SK-N-SH (cell line): ENCODE data around the gene OTUD5. TPM values are rescaled to one million over a fixed set of nuclear protein-coding genes. Genes with fewer than 3 reads are reported as not detected.

Experiments used
- CTCF ChIA-PET: fragments of 300-600, 350-600 bp; formaldehyde crosslinking; extraction: SDS; loops from one replicate; lab custom pipeline; 2021; lab: Yijun Ruan, JAX
- POLR2A ChIA-PET: fragments of 350-600 bp; sonication (Branson Sonifier 250); formaldehyde crosslinking; extraction: SDS; loops from one replicate; lab custom pipeline; 2020; ENCODE audit warnings: antibody characterized with exemption, inconsistent platforms; lab: Yijun Ruan, JAX
- DNase-seq: peaks from one replicate; pipeline ENCODE4 v3.0.0; 2012
- H2AFZ ChIP-seq: fragments of 200-600 bp; sonication (generic); 2 replicates; pipeline ENCODE4 v1.8.1; 2016; ENCODE audit warnings: antibody characterized with exemption, mild to moderate bottlenecking, low read depth
- H3F3A ChIP-seq: fragments of 200-600 bp; sonication (generic); replicated peaks from 2 replicates; pipeline ENCODE3; 2016; ENCODE audit warnings: antibody characterized with exemption, mild to moderate bottlenecking; ENCODE audit not compliant: insufficient read depth
- H3K27ac ChIP-seq, 2 experiments: fragments of 200-500 bp in 1 of 2; fragments of 200-600 bp in 1 of 2; sonication (Bioruptor generic) in 1 of 2; sonication (generic), shearing (Covaris generic) in 1 of 2; 2 replicates each; pipeline versions ENCODE4 v1.5.1 to v1.6.1; 2014 to 2016; ENCODE audit warnings: low read depth in 2 of 2, inconsistent platforms in 1 of 2, low read length in 1 of 2, mild to moderate bottlenecking in 1 of 2, mixed read lengths in 1 of 2
- H3K27me3 ChIP-seq: fragments of 200-600 bp; sonication (generic), shearing (Covaris generic); 2 replicates; pipeline ENCODE4 v1.6.1; 2016; ENCODE audit warnings: mixed run types; ENCODE audit not compliant: insufficient read depth
- H3K36me3 ChIP-seq, 2 experiments: fragments of 200-500 bp in 1 of 2; fragments of 200-600 bp in 1 of 2; sonication (Bioruptor generic) in 1 of 2; sonication (generic) in 1 of 2; replicated peaks in 1 of 2; 2 replicates each; pipeline versions ENCODE3 to v1.5.1; 2014 to 2016; ENCODE audit warnings: low read length in 1 of 2, mild to moderate bottlenecking in 1 of 2; ENCODE audit not compliant: insufficient read depth in 2 of 2, control insufficient read depth in 1 of 2
- H3K4me1 ChIP-seq, 2 experiments: fragments of 200-500 bp in 1 of 2; fragments of 200-600 bp in 1 of 2; sonication (Bioruptor generic) in 1 of 2; sonication (generic), shearing (Covaris generic) in 1 of 2; 2 replicates each; pipeline versions ENCODE4 v1.5.1 to v1.6.1; 2014 to 2016; ENCODE audit warnings: low read depth in 1 of 2, low read length in 1 of 2, mixed run types in 1 of 2; ENCODE audit not compliant: insufficient read depth in 2 of 2, control insufficient read depth in 1 of 2
- H3K4me2 ChIP-seq: fragments of 200-600 bp; sonication (generic), shearing (Covaris generic); 2 replicates; pipeline ENCODE4 v1.6.1; 2017; ENCODE audit warnings: mixed run types
- H3K4me3 ChIP-seq, 2 experiments: fragments of 200-500 bp in 1 of 2; fragments of 200-600 bp in 1 of 2; sonication (Bioruptor generic) in 1 of 2; sonication (generic), shearing (Covaris generic) in 1 of 2; 2 replicates each; pipeline versions ENCODE4 v1.5.1 to v1.8.1; 2014 to 2016; ENCODE audit warnings: low read depth in 2 of 2, inconsistent platforms in 1 of 2, low read length in 1 of 2, mild to moderate bottlenecking in 1 of 2, mixed read lengths in 1 of 2, moderate library complexity in 1 of 2
- H3K79me2 ChIP-seq: fragments of 200-600 bp; sonication (generic); 2 replicates; pipeline ENCODE4 v1.8.1; 2017; ENCODE audit warnings: mild to moderate bottlenecking; ENCODE audit not compliant: insufficient read depth
- H3K9ac ChIP-seq: fragments of 200-600 bp; sonication (generic); 2 replicates; pipeline ENCODE4 v1.6.1; 2017; ENCODE audit warnings: mixed run types
- H3K9me2 ChIP-seq: fragments of 200-600 bp; sonication (generic); 2 replicates; pipeline ENCODE4 v1.6.1; 2017; ENCODE audit warnings: mixed run types
- H3K9me3 ChIP-seq: fragments of 200-600 bp; sonication (generic); 2 replicates; pipeline ENCODE4 v1.6.1; 2017; ENCODE audit warnings: mixed run types, mild to moderate bottlenecking, moderate library complexity
- H4K20me1 ChIP-seq: fragments of 200-600 bp; sonication (generic); 2 replicates; pipeline ENCODE4 v1.6.1; 2017; ENCODE audit warnings: mild to moderate bottlenecking, mixed run types; ENCODE audit not compliant: insufficient read depth
- CHD2 ChIP-seq: fragments of 150-350 bp; IDR thresholded peaks from 2 replicates; pipeline ENCODE4 v1.6.1; 2018; ENCODE audit warnings: low read length; ENCODE audit not compliant: partially characterized antibody
- ELF1 ChIP-seq: IDR thresholded peaks from 2 replicates; pipeline ENCODE4 v1.4.0; 2012
- FOSL2 ChIP-seq: IDR thresholded peaks from 2 replicates; pipeline ENCODE4 v1.4.0; 2012; ENCODE audit warnings: low read depth, mild to moderate bottlenecking, moderate library complexity, borderline replicate concordance
- FOXJ3 ChIP-seq: sonication (generic); formaldehyde crosslinking; IDR thresholded peaks from 2 replicates; pipeline ENCODE4 v1.5.1; 2020; ENCODE audit warnings: mild to moderate bottlenecking, missing genetic modification reagents
- IRF3 ChIP-seq: fragments of 150-350 bp; IDR thresholded peaks from 2 replicates; pipeline ENCODE4 v1.6.1; 2016; ENCODE audit warnings: mild to moderate bottlenecking, low read depth, low read length
- MAX ChIP-seq: IDR thresholded peaks from 2 replicates; pipeline ENCODE4 v1.4.0; 2012; ENCODE audit warnings: low read depth
- POLR2AphosphoS5 ChIP-seq: IDR thresholded peaks from 2 replicates; pipeline ENCODE4 v1.6.1; 2012; ENCODE audit warnings: low read depth, low read length
- REST ChIP-seq: IDR thresholded peaks from 2 replicates; pipeline ENCODE4 v1.6.1; 2012; ENCODE audit warnings: mild to moderate bottlenecking, low read depth, low read length, moderate library complexity
- RXRA ChIP-seq: IDR thresholded peaks from 2 replicates; pipeline ENCODE4 v1.4.0; 2012; ENCODE audit warnings: low read depth, mild to moderate bottlenecking, borderline replicate concordance
- SIN3A ChIP-seq: IDR thresholded peaks from 2 replicates; pipeline ENCODE4 v1.6.1; 2012; ENCODE audit warnings: low read depth, mild to moderate bottlenecking, low read length, moderate library complexity, borderline replicate concordance
- YY1 ChIP-seq: IDR thresholded peaks from 2 replicates; pipeline ENCODE4 v1.4.0; 2012; ENCODE audit warnings: low read depth, mild to moderate bottlenecking
- WGBS: methylation state at CpG from one replicate; pipeline ENCODE4 v1.1.6; 2017; ENCODE audit warnings: low lambda C conversion rate; 5-methylcytosine and 5-hydroxymethylcytosine counted together
- polyA plus RNA-seq, 3 experiments: library from polyadenylated mRNA; depleted of rRNA; stranded (reverse); fragments of >200 nt; gene quantifications; 2 replicates each; pipeline ENCODE4 v1.2.3, GENCODE V29; 2012

OTUD5 gene
- polyA plus RNA-seq, 1 of the 3 experiments (the other 2 are of a cell fraction): 90.4 TPM

GRCh38 chrX:48992341-48992740 is 34.9 kb upstream of the OTUD5 start:
- DNase-seq: no peak
- Histone ChIP-seq H3F3A (no peaks in the 10 kb centered on the region), H3K27ac (no peak overlapping the region), H3K9ac (no peak overlapping the region), H3K27me3 (no peaks in the 10 kb centered on the region), H3K79me2 (no peaks in the 10 kb centered on the region), H3K4me2 (no peak overlapping the region), H3K9me3 (no peaks in the 10 kb centered on the region), H4K20me1 (no peaks in the 10 kb centered on the region), H3K36me3 (peaks cover 22 to 38% of the 10 kb centered on the region in 2 experiments), H3K4me3 (no peak overlapping the region), H3K9me2 (no peaks in the 10 kb centered on the region), H2AFZ (no peak overlapping the region), H3K4me1 (no peaks in the 10 kb centered on the region)
- ChIA-PET CTCF (interaction anchor here (1.3 kb wide), 1 partner anchor 10 kb away, joined by 4 read pairs; the partner anchor contains the start of gene GRIPAP1), POLR2A (no interaction called here)
- no peak for TF ChIP-seq MAX

- peaks cover 11 to 35% of the 10 kb centered on the region in 2 experiments for H3K36me3 ChIP-seq
- POLR2A ChIA-PET: no interaction called here
- no peak overlapping the region for H2AFZ ChIP-seq
- CTCF ChIA-PET: interaction anchor here (0.9 kb wide), 1 partner anchor 17 kb away, joined by 3 read pairs; no protein-coding TSS in a partner anchor
- no peak overlapping the region for H3K4me2 ChIP-seq
- H3K27ac ChIP-seq: no peak overlapping the region
- no peak for DNase-seq
- H3K27me3 ChIP-seq: no peaks in the 10 kb centered on the region
- H3K4me3 ChIP-seq: no peak overlapping the region
- WGBS: 95% methylated on average over 4 of the region's 4 CpGs
- H3K9me2 ChIP-seq: no peaks in the 10 kb centered on the region
- H3F3A ChIP-seq: no peaks in the 10 kb centered on the region
- TF ChIP-seq FOXJ3 (CRISPR knock-in tag): no peak
- TF ChIP-seq SIN3A: no peak
- TF ChIP-seq CHD2: no peak
- no peak for TF ChIP-seq POLR2AphosphoS5
- TF ChIP-seq REST: no peak
- TF ChIP-seq FOSL2: no peak
- TF ChIP-seq RXRA: no peak
- TF ChIP-seq ELF1: no peak
- no peak for TF ChIP-seq IRF3
- no peak for TF ChIP-seq YY1
- H3K9ac ChIP-seq: no peak overlapping the region
- H3K79me2 ChIP-seq: no peaks in the 10 kb centered on the region
- H3K9me3 ChIP-seq: no peaks in the 10 kb centered on the region
- H3K4me1 ChIP-seq: no peaks in the 10 kb centered on the region
- H4K20me1 ChIP-seq: no peaks in the 10 kb centered on the region
Observed at GRCh38 chrX:48989483-48989882, 32.1 kb upstream of the OTUD5 start.
